ENCODE data around the gene KRT6B.

- no peak for TF ChIP-seq ZNF704 (tag by site-specific recombination; IDR thresholded peaks at IDR 0.05)
- no peak for TF ChIP-seq KLF1 (tag by site-specific recombination; IDR thresholded peaks at IDR 0.05)
- no peak for TF ChIP-seq CTCF (tag by site-specific recombination; IDR thresholded peaks at IDR 0.05)
- TF ChIP-seq ZNF623 (tag by site-specific recombination; IDR thresholded peaks at IDR 0.05) = no peak
- TF ChIP-seq ZNF274 (IDR thresholded peaks at IDR 0.05; ENCODE audit: low read length) = no peak
- no peak for TF ChIP-seq ZNF274 (tag by site-specific recombination; IDR thresholded peaks at IDR 0.05; ENCODE audit: borderline replicate concordance)
- TF ChIP-seq TCF7L2 (IDR thresholded peaks at IDR 0.05; ENCODE audit: borderline replicate concordance, low read depth, low read length) = no peak
- TF ChIP-seq ZNF354C (tag by site-specific recombination; IDR thresholded peaks at IDR 0.05; ENCODE audit: borderline replicate concordance, low read depth) = no peak
- no peak for TF ChIP-seq ZFP41 (tag by site-specific recombination; IDR thresholded peaks at IDR 0.05; ENCODE audit: borderline replicate concordance)
- TF ChIP-seq ZBTB44 (tag by site-specific recombination; IDR thresholded peaks at IDR 0.05) = no peak
- TF ChIP-seq YY1 (tag by site-specific recombination; IDR thresholded peaks at IDR 0.05) = no peak
- TF ChIP-seq ZFHX2 (tag by site-specific recombination; conservative IDR thresholded peaks at IDR 0.05) = no peak
- no peak for TF ChIP-seq ZNF341 (tag by site-specific recombination; IDR thresholded peaks at IDR 0.05; ENCODE audit: low read depth)
- no peak for TF ChIP-seq SALL2 (tag by site-specific recombination; IDR thresholded peaks at IDR 0.05; ENCODE audit: borderline replicate concordance)
Measured at GRCh38 chr12:52458861-52459260, 6.9 kb upstream of the KRT6B start.

Data from HEK293 (cell line).